Fibroblast of skin of right biceps (primary cell): ENCODE measurements around the gene EPB41.
"Not testable (repeated sequence)": the region's sequence is repeated elsewhere in the genome, so short reads cannot be mapped to it uniquely, and the experiment has no call there.

Experiments used
- DNase-seq: peaks from one replicate; pipeline ENCODE4 v3.0.0-alpha.2; 2013

The EPB41 gene

GRCh38 chr1:28927648-28928313, 13.4 kb downstream of the EPB41 start:
- DNase-seq = peak; percentile 82

- DNase-seq = no peak
Observed at GRCh38 chr1:28928314-28928941, 14.1 kb downstream of the EPB41 start.

GRCh38 chr1:28933277-28933676, 18.9 kb downstream of the EPB41 start:
- DNase-seq = no peak

DNA sequence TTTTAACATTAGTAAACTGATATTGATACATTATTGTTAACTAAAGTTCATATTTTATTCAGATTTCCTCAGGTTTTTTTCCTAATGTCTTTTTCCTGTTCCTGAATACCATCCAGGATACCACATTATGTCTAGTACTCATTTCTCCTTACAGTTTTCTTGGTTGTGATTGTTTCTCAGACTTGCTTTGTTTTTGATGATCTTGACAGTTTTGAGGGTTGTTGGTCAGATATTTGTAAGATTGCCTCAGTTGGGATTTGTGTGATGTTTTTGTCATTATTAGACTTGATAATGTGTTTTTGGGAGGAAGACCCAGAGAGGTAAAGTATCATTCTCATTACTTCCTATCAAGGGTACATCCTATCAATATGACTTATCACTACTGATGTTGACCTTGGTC, 19.5 kb downstream of the EPB41 start:
- no peak for DNase-seq

DNA sequence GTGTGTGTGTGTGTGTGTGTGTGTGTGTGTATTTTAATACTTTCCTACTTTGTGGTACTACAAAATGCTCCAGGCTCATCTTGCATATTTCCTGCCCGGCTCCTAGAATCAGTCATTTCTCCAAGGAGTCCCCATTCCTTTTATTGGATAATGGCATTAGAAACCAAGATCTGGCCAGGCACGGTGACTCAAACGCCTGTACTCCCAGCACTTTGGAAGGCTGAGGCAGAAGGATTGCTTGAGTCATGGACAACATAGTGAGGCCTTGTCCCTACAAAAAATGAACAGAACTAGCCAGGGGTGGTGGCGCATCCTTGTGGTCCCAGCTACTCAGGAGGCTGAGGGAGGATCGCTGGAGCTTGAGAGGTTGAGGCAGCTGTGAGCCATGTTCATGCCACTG, 20.3 kb downstream of the EPB41 start:
- DNase-seq = peak; percentile 52

DNA sequence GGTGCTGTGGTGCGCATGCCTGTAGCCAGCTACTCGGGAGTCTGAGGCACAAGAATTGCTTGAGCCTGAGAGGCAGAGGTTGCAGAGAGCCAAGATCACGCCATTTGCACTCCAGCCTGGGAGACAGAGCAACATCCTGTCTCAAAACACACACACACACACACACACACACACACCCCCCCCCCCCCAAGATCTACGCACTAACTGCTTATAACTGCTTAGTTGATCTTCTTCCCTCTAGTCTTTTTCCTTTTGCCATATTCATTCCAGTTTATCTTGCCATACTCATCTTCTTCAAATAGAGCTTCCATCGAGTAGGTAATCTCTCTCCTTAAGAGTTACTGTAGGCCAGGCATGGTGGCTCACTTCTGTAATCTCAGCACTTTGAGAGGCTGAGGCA, 20.9 kb downstream of the EPB41 start:
- no peak for DNase-seq

GRCh38 chr1:28936094-28936493, 21.7 kb downstream of the EPB41 start:
- no peak for DNase-seq

GRCh38 chr1:28936528-28936927, 22.2 kb downstream of the EPB41 start:
- DNase-seq = no peak

GRCh38 chr1:28943581-28943980, 29.2 kb downstream of the EPB41 start:
- not testable (repeated sequence) for DNase-seq

DNA sequence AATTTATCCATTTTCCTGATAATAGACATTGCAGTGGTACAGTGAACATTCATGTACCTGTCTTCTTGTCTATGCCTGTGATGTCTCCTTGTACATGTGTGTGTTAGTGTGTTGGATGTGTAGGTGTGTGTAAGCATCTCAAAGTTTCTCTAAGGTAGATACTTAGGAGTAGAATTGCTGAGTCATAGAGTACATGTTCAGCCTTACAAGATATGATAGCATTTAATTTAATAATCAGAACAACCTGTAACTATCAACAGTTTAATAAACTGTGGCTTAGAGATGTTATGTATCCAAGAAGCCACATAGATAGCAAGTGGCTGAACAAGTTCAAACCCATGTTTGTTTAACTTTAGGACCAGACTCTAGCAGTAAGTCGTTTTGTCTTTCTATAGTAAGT, 35.6 kb downstream of the EPB41 start:
- no peak for DNase-seq

- DNase-seq = no peak
Observed at GRCh38 chr1:28950449-28950848, 36.1 kb downstream of the EPB41 start.

GRCh38 chr1:28954126-28954726, 39.9 kb downstream of the EPB41 start:
- DNase-seq = no peak

DNA sequence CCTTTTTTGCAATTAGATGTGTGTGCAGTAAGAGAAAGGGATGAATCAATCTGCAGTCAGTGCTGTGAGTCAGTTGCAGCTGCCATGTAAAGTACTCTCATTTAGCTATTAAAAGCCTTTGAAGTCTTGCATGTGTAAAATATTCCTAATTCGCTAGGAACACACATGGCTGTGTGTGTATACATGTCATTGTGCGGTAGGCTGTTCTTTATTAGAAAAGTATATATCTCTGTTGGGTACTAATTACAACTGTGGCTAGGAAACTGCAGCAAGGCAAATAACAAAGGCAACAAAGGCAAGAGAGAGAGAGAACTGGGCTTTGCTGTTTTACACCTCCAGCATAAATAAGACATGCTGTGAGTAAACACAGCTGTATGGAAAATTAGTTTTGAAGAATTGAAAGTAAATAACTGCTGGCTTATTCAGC, 41.7 kb downstream of the EPB41 start:
- DNase-seq = peak; percentile 13

DNA sequence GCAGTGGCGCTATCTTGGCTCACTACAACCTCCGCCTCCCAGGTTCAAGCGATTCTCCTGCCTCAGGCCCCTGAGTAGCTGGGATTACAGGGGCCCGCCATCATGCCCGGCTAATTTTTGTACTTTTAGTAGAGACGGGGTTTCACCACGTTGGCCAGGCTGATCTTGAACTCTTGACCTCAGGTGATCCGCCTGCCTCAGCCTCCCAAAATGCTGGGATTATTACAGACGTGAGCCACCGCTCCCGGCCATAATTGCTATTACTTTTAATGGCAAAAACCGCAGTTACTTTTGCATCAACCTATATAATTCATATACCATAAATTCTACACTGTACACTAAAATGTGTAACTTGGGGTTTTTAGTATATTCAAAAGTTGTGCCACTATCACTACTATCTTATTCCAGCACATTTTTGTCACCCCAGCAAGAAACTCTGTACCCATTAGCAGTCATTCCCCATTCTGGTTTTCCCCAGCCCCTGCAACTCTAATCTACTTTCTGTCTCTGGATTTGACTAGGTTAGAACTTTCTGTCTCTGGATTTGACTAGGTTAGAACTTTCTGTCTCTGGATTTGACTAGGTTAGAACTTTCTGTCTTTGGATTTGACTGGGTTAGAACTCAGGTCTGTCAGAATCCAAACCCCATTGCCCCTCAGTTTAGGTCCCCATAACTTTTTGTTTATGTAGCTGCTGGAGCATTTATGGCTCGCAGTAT, 47.9 kb downstream of the EPB41 start:
- DNase-seq = not testable (repeated sequence)

DNA sequence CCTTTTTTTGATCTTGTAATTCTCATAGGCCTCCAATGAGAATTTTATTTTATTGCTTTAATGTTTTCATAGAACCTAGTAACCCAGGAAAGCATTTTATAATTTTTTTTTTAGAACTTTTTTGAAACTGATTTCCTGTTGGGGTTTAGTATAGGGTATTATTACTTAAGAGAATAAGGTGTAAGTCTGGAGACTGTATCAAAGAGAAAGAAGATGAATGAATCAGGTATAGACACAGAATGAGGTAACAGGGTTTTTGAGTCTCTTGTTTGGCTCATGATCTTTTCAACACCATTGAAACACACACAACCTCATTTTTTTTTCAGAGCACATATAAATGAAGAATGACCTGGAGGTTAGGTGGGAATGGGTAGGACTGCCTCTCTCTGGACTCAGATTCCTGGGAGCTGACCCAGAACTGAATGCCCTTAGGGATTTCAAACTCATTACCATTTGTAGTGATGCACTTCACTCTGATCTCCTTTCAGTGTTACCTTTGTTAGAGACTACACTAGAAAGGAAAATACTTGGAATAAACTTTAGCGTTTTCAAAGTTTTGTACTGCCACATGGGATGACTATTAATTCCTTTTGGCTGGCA, 51.0 kb downstream of the EPB41 start:
- no peak for DNase-seq

GRCh38 chr1:28966617-28967016, 52.2 kb downstream of the EPB41 start:
- no peak for DNase-seq

- DNase-seq = peak; percentile 96
Observed at GRCh38 chr1:28971980-28972771, 57.8 kb downstream of the EPB41 start.

DNA sequence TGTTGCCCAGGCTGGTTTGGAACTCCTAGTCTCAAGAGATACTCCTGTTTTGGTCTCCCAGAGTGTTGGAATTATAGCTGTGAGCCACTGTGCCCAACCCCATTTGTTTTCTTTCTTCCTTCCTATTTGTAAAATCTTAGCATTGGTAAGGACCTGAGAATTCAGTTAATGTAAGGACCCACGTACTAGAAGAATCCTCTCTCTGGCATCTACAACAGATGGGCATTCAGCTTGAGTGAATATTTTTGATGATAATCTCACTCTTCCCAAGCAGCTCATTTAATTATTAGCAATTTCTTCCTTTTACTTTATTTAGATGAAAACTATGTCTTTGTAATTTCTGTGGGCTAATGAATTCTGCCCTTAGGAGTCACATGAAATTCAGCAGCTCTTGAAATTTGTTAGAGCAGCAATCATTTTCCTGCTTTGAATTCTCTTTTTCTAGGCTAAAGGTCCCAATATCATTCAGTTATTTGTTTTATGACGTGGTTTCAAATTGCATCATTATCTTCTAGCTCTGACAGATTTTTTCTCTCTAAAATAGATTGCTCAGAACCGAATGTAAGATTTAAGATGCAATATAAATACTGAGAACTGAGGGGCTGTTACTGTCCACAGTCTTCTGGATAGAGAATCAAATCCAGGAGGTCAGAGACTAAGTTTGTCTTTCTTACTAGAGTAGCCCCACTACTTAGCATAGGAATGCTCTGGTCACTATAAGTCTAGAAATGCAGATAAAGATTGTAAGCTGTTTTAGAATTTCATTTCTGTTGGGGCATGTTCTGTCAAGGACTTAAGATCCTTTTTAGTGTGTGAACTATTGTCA, 59.4 kb downstream of the EPB41 start:
- DNase-seq = peak; percentile 59

GRCh38 chr1:28974432-28974831, 60.1 kb downstream of the EPB41 start:
- peak; percentile 63 for DNase-seq

DNA sequence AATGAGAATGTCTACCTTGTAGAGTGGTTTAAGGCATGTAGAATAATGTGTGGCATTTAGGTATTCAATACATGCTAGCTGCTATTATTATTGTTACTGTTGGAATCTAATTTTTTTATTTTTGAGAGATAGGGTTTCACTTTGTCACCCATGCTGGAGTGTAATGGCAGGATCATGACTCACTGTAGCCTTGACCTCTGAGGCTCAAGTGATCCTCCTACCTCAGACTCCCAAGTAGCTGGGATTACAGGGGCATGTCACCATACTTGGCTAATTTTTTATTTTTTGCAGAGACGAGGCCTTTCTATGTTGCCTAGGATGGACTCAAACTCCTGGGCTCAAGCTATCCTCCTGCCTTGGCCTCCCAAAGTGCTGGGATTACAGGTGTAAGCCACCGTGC, 61.9 kb downstream of the EPB41 start:
- peak; percentile 33 for DNase-seq

- DNase-seq = no peak
Observed at GRCh38 chr1:28981210-28981609, 66.8 kb downstream of the EPB41 start.

DNA sequence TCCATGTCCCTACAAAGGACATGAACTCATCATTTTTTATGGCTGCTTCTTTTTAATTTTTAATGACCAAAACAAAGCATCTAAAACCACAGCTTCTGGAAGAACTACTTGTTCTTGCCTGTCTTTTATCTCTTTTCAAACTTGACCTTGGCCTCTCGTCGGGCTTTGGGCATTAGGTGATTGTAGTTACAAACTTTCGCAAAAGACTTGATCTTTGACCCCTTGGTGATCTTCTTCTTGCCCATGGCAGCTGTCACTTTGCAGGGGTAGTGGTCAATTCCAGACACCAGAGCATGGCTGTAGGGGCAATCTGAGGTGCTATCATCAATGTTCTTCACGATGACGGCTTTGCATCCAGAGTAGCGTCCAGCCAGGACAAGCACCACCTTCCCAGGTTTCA, 67.8 kb downstream of the EPB41 start:
- no peak for DNase-seq
